Measurements from ENCODE around the gene PPP2R3A. TPM values are rescaled to one million over a fixed set of nuclear protein-coding genes. Genes with fewer than 3 reads are reported as not detected.

PPP2R3A gene
- total and polyA plus RNA-seq, 2 experiments from 2014 or later: 14.2 to 21.0 TPM

GRCh38 chr3:136070953-136071949 is 105.7 kb downstream of the PPP2R3A start:
- Histone ChIP-seq H3K79me2 (ENCODE audit: insufficient read depth) (peaks cover 9% of the 10 kb centered on the region), H3K9ac (peak overlapping the region; percentile 53), H3K4me2 (ENCODE audit: unreplicated experiment) (peak overlapping the region; percentile 83), H3K36me3 (ENCODE audit: low read depth) (no peaks in the 10 kb centered on the region), H3K4me1 (ENCODE audit: insufficient read depth) (peaks cover 75% of the 10 kb centered on the region), H3K9me3 (ENCODE audit: low read depth) (no peaks in the 10 kb centered on the region), H3K9me2 (ENCODE audit: insufficient read depth) (no peaks in the 10 kb centered on the region), H3F3A (ENCODE audit: insufficient read depth) (peaks cover 84% of the 10 kb centered on the region), H2AFZ (peak overlapping the region; percentile 39), H4K20me1 (ENCODE audit: insufficient read depth) (no peaks in the 10 kb centered on the region), H3K27me3 (replicated peaks; ENCODE audit: insufficient read depth) (no peaks in the 10 kb centered on the region), H3K4me3 (peak overlapping the region; percentile 60), H3K27ac (peak overlapping the region; percentile 88)
- no peak for TF ChIP-seq EZH2 (IDR thresholded peaks at IDR 0.05; ENCODE audit: insufficient read depth, poor library complexity, severe bottlenecking)
- WGBS, 2 experiments (ENCODE audit: low coverage in 1 of 2, low lambda C conversion rate in 2 of 2, missing lambda C conversion rate in 2 of 2): 36 to 38% methylated on average over 9 of the region's 9 CpGs
- peak; percentile 68 for DNase-seq
- in situ Hi-C loops (cut with MboI): loop anchor here (10.0 kb wide), 1 partner anchor 674 kb away; no protein-coding TSS in a partner anchor

- Histone ChIP-seq H3K27ac (peak overlapping the region; percentile 67), H3K79me2 (ENCODE audit: insufficient read depth) (peaks cover 17% of the 10 kb centered on the region), H3K9me3 (ENCODE audit: low read depth) (no peaks in the 10 kb centered on the region), H3K36me3 (ENCODE audit: low read depth) (no peaks in the 10 kb centered on the region), H3K4me3 (no peak overlapping the region), H3F3A (ENCODE audit: insufficient read depth) (peaks cover 58% of the 10 kb centered on the region), H3K27me3 (replicated peaks; ENCODE audit: insufficient read depth) (no peaks in the 10 kb centered on the region), H3K9ac (peak overlapping the region; percentile 31; the same call in 1 of the 2 replicates), H4K20me1 (ENCODE audit: insufficient read depth) (no peaks in the 10 kb centered on the region), H3K9me2 (ENCODE audit: insufficient read depth) (no peaks in the 10 kb centered on the region), H3K4me1 (ENCODE audit: insufficient read depth) (peaks cover 57% of the 10 kb centered on the region), H3K4me2 (ENCODE audit: unreplicated experiment) (peak overlapping the region; percentile 44), H2AFZ (no peak overlapping the region)
- TF ChIP-seq EZH2phosphoT487 (IDR thresholded peaks at IDR 0.05; ENCODE audit: insufficient read depth, low read depth): no peak
- TF ChIP-seq EZH2 (IDR thresholded peaks at IDR 0.05; ENCODE audit: insufficient read depth, poor library complexity, severe bottlenecking): no peak
- DNase-seq: peak; percentile 65
- in situ Hi-C loops (cut with MboI): loop anchor here (10.0 to 25.0 kb wide), 3 partner anchors 313 to 938 kb away; no protein-coding TSS in a partner anchor
- 7 to 15% methylated on average over 1 of the region's 1 CpG for WGBS, 2 experiments (ENCODE audit: low coverage in 1 of 2, low lambda C conversion rate in 2 of 2, missing lambda C conversion rate in 2 of 2)
These were observed 109.1 kb downstream of the PPP2R3A start for GRCh38 chr3:136074546-136075170.

- H3K79me2 ChIP-seq (ENCODE audit: insufficient read depth): peaks cover 23% of the 10 kb centered on the region
- in situ Hi-C loops (cut with MboI): loop anchor here (10.0 to 25.0 kb wide), 3 partner anchors 312 to 937 kb away; no protein-coding TSS in a partner anchor
- H3K9me2 ChIP-seq (ENCODE audit: insufficient read depth): no peaks in the 10 kb centered on the region
- no peak overlapping the region for H3K4me3 ChIP-seq
- peaks cover 52% of the 10 kb centered on the region for H3F3A ChIP-seq (ENCODE audit: insufficient read depth)
- peak; percentile 85 for DNase-seq
- TF ChIP-seq EZH2 (IDR thresholded peaks at IDR 0.05; ENCODE audit: insufficient read depth, poor library complexity, severe bottlenecking) (no peak), EZH2phosphoT487 (IDR thresholded peaks at IDR 0.05; ENCODE audit: insufficient read depth, low read depth) (no peak)
- H3K9me3 ChIP-seq (ENCODE audit: low read depth): no peaks in the 10 kb centered on the region
- peak overlapping the region; percentile 44 for H3K4me2 ChIP-seq (ENCODE audit: unreplicated experiment)
- peaks cover 50% of the 10 kb centered on the region for H3K4me1 ChIP-seq (ENCODE audit: insufficient read depth)
- H3K27me3 ChIP-seq (replicated peaks; ENCODE audit: insufficient read depth): no peaks in the 10 kb centered on the region
- peak overlapping the region; percentile 67 for H3K27ac ChIP-seq
- no peaks in the 10 kb centered on the region for H4K20me1 ChIP-seq (ENCODE audit: insufficient read depth)
- no peaks in the 10 kb centered on the region for H3K36me3 ChIP-seq (ENCODE audit: low read depth)
- no peak overlapping the region for H2AFZ ChIP-seq
- no peak overlapping the region for H3K9ac ChIP-seq
- 43 to 61% methylated on average over 1 of the region's 1 CpG for WGBS, 2 experiments (ENCODE audit: low coverage in 1 of 2, low lambda C conversion rate in 2 of 2, missing lambda C conversion rate in 2 of 2)
These were observed 109.8 kb downstream of the PPP2R3A start for GRCh38 chr3:136075218-136075808.

- H4K20me1 ChIP-seq (ENCODE audit: insufficient read depth): no peaks in the 10 kb centered on the region
- DNase-seq: peak; percentile 76
- in situ Hi-C loops (cut with MboI): loop anchor here (10.0 to 25.0 kb wide), 3 partner anchors 311 to 936 kb away; no protein-coding TSS in a partner anchor
- no peaks in the 10 kb centered on the region for H3K36me3 ChIP-seq (ENCODE audit: low read depth)
- H3K9me2 ChIP-seq (ENCODE audit: insufficient read depth): no peaks in the 10 kb centered on the region
- no peaks in the 10 kb centered on the region for H3K27me3 ChIP-seq (replicated peaks; ENCODE audit: insufficient read depth)
- peak overlapping the region; percentile 22 for H3K27ac ChIP-seq
- H3K4me2 ChIP-seq (ENCODE audit: unreplicated experiment): peak overlapping the region; percentile 16
- peak overlapping the region; percentile 18; the same call in 1 of the 2 replicates for H3K9ac ChIP-seq
- no peaks in the 10 kb centered on the region for H3K9me3 ChIP-seq (ENCODE audit: low read depth)
- no peak overlapping the region for H3K4me3 ChIP-seq
- WGBS, 2 experiments (ENCODE audit: low coverage in 1 of 2, low lambda C conversion rate in 2 of 2, missing lambda C conversion rate in 2 of 2): 50 to 59% methylated on average over 3 of the region's 3 CpGs
- H3F3A ChIP-seq (ENCODE audit: insufficient read depth): peaks cover 47% of the 10 kb centered on the region
- H2AFZ ChIP-seq: no peak overlapping the region
- peaks cover 23% of the 10 kb centered on the region for H3K79me2 ChIP-seq (ENCODE audit: insufficient read depth)
- H3K4me1 ChIP-seq (ENCODE audit: insufficient read depth): peaks cover 45% of the 10 kb centered on the region
- no peak for TF ChIP-seq EZH2phosphoT487 (IDR thresholded peaks at IDR 0.05; ENCODE audit: insufficient read depth, low read depth)
- TF ChIP-seq EZH2 (IDR thresholded peaks at IDR 0.05; ENCODE audit: insufficient read depth, poor library complexity, severe bottlenecking): no peak
These were observed 110.3 kb downstream of the PPP2R3A start for GRCh38 chr3:136075811-136076210.

Data from GM23248 (cell line).